HG03457 (cell line): ENCODE data around the gene WDR3.

Source experiments
- ATAC-seq: cut with Tn5 transposase; IDR thresholded peaks from one replicate; pipeline ENCODE4 v1.9.1; 2021; ENCODE audit warnings: moderate number of reproducible peaks; ENCODE audit not compliant: unreplicated experiment

The WDR3 gene

DNA sequence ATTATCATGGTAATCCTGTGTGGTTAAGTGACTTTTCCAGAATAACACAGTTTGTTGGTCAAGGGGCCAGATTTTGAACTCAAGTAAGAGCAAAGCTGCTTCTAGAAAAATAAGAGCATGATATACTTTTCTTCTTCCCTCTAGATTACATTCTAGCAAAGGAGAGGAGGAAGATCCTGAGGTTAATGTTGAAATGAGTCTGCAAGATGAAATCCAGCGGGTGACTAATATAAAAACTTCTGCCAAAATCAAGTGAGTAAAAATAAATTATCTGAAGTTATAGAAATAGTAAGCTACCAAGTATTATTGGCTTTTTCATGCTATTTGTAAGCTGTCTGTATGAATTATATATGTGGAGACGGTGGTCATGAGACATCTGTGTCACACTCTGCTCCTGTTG lies 12.8 kb downstream of the WDR3 start:
- no peak for ATAC-seq

DNA sequence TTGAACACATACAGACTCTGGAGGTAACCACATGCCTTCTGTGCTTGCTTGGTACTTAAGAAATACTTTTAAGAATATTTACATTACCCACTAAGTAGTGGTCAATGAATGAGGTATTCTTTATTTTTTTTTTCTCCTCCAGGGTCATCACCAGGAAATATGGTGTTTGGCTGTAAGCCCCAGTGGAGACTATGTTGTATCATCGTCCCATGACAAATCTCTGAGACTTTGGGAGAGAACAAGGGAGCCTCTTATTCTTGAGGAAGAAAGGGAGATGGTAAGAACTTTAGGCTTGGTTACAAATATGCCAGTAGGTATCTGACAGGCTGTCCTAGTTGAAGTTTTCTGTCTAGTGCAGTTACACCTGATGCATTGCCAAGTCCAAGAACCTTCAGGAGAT lies 22.8 kb downstream of the WDR3 start:
- ATAC-seq = no peak

DNA sequence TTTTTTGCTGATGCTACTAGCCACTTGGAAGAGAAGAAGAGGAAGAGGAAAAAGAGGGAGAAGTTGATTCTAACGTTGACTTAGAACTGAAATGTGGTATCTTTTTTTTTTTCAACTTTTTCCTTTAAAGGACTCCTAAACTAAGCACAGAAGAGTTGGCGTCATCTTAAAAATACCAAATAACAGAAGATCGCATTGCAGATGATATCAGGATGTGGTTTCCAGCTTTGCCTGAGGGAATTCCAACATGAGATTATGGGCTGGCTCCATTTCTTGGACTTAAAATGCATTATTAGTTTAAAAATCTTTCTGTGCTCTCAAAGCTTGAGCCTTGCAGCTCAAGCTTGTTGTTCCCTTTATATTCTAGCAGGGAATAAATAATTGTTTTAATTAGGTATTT lies 29.8 kb downstream of the WDR3 start:
- no peak for ATAC-seq

DNA sequence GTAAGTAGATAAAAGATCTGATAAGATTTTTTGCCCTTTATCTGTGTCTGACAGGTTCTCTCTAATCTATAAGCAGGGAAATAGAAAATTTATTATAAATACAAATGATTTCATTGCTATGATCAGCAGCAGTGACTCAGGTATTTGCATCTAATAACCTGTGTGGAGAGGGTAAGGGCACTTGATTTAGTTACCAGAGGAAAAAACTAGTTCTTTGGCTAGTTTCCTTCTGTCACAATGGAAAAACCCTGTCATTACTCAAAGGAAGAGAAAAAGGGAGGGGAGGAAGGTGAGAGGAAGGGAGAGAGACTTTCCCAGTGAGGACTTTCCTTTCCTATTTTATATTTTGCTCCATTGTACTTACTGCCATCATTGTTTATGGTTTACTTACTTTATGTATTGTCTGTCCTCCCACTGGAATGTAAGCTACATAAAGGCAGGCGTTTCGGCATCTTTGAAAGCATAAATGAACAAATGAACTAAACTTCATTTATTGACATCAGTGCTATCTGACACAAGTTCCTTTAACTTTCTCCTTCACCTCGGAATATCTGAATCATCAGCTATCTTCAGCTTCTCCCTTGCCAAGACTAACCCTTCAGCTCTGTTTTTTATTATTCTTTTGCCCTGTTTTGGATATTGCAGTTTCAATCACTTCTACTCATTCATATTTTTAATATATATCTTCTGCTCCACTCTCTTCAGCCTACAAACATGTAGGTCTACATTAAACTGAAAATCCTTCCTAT lies 34.9 kb downstream of the WDR3 start:
- no peak for ATAC-seq

DNA sequence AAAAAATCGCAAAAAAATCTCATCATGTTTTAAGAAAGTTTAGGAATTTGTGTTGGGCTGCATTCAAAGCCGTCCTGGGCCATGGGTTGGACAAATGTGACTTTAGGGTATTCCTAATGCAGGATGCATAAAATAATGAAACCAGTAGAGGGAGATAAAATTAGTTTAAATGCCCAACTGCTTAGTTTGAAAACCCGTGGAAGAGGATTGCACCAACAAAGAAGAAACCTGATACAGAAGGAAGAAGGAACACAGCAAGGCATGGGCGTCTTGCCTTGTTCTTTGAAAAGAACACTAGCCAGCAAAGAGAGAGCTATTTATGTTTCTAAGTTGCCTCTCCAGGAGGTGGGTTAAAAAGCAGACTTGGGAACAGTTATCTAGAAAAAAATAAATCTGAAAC lies 37.9 kb downstream of the WDR3 start:
- ATAC-seq = no peak

DNA sequence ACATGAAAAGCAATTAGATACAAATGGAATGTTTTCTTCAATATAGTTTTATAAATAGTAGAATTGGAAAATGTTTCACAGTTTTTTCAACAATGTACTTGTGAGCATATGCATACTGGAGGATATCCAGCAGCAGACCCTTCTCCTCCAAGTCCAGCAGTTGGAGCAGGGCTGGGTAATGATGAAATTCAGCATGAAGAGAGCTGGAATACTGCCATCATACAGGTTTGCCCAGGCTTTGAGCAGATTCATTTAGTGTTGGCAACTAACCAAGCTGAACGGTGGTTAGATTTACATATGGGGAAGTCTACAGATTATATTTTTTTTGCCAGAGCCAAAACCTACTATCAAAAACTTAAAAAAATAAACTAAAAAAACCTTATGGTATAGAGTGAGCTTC lies 38.3 kb downstream of the WDR3 start:
- no peak for ATAC-seq

DNA sequence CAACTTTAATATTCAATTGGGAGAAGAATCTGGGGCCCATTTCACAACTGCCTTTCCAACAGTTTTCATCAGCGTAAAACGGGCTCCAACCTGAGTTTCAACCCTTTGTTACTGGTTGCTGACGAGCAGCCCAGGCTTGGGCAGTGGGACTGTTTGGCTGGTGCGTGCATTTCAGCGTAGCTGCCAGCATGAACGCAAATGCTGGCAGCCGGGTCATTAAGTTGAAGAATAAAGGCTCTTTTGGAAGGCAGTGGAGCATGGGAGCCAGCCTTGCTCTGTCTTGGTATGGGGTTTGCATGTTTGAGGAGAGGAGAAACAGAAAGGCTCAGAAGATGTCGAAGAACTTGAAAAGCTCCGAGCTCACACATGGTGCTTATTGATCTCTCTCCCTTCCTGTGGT lies 40.7 kb downstream of the WDR3 start:
- no peak for ATAC-seq

DNA sequence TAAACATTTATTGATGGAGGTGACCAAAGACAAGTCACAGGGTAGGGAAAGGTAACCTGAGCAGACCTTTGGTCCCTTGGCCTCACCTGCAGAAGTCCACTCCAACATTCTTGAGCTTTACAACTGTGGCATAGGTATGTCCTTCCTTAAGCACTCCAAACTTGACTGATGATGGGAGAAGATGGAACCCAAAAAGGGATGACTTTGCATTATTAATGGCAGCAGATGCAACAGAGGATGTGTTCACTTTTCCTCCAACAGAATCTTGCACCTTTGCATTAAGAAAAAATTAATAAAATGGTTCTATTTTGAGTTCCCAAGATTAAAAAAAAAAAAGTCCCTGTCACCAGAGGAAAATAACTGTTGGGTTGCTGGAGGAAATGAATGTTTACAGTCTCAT lies 42.2 kb downstream of the WDR3 start:
- ATAC-seq = no peak

DNA sequence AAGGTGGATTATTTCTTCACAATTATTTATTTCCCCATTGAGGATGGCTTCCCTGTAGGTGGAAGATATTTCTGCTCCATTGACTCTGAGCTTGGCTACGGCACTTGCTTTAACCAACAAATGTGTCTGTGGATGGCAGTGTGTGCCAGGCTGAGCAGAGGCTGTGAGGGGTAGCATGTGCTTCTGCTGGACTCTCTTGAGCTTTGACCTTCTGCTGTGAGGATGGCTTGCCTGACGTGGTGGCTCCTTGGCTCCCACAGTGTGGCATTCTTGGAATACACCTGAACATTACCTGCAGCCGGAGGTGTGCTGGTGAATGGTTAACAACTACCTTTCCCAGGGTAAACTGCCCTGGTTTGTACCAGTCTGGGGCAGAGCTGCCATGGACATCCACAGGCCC lies 46.8 kb downstream of the WDR3 start:
- ATAC-seq = no peak

DNA sequence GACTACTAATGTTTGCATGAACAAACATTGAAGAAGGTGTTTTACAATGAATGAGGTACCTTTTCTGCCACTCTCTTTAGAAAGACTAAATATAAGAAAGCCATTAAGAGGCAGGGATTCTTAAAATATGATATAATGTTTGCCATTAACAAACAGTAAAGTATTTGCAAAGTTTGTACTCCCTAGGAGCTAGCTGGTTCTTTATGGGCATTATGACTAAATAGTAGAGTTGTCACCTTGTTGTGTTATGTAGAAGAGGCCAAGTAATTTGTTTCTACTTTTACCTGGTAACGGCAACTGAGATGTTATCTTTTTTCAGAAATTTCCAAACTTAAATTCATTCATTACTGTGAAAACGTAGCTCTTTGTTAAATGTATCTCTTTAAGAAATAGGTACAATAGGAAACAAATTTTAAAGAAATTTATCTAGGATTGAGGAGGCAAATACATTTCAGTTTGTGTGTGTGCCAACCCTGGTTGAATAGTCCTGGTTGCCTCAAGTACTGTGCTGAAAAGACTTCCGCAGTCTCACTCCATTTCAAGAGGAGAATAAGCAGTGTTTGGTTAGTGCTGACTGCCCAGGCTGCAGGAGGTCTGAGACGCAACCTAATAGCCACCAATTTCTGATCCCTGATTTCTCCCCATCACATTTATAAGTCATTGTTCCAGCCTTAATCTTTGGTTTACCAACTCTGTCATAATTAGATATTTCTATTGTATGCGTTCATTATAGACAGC lies 52.1 kb downstream of the WDR3 start:
- no peak for ATAC-seq

DNA sequence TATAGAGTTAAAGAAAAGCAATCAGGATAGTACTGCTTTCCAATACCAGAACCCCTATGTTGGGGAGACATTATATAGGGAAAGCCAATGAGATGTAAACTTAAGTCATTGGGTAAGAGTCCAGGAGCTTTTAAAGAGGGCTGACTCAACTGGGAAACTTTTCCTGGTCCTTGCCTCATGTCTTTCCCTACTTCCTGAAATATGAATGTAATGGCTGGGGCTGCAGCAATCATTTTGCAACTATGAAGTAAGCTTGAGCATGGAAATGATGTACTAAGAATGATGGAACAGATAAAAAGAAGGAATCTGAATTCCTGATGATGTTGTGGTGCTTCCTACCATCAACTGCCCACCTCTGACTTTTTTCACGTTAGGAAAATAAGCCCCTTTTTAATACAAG lies 55.7 kb downstream of the WDR3 start:
- no peak for ATAC-seq

DNA sequence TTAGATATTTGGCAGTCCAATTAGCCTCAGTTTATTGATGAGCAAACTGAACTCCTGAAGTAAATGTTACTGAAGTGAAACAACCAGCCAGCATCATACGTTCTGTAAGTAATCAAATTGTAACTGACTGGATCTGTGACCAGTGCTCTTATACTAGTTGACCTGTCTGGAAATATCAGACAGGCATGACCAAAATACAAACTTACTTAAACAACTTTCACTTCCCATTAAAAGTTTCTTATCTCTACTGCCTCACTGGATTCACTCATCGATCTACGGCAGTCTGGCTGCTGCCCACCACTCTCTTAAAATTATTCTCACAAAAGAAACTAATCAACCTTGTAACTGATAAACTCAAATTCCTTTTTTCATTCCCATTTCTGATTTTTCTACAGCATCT lies 56.4 kb downstream of the WDR3 start:
- no peak for ATAC-seq

DNA sequence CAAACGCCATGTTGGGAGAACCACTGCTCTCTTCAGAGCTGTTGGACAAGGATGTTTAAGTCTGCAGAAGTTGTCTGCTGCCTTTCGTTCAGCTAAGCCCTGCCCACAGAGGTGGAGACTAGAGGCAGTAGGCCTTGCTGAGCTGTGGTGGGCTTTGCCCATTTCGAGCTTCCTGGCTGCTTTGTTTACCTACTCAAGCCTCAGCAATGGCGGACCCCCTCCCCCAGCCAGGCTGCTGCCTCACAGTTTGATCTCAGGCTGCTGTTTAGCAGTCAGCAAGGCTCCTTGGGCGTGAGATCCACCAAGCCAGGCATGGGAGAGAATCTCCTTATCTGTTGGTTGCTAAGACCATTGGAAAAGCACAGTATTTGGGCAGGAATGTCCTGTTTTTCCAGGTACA lies 74.8 kb downstream of the WDR3 start:
- no peak for ATAC-seq

DNA sequence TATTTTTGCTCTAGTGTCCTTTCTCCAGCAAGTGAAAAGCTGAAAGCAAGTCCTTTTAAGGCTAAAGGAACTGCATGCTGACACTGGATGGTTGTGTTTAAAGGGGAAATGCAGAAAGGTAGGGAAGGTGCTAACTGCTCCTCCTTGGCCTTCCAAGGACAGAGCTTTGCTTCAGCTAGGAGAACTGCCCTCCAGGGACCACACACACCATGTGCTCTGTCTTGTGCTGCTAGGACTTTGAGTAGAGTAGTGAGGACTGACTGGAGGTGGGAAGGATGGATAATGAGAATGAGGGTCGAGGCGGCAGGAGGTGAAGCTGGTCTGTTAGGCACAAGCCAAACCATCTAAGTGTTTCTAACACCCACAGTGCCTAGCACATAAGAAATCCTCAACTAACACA lies 77.9 kb downstream of the WDR3 start:
- ATAC-seq = no peak

DNA sequence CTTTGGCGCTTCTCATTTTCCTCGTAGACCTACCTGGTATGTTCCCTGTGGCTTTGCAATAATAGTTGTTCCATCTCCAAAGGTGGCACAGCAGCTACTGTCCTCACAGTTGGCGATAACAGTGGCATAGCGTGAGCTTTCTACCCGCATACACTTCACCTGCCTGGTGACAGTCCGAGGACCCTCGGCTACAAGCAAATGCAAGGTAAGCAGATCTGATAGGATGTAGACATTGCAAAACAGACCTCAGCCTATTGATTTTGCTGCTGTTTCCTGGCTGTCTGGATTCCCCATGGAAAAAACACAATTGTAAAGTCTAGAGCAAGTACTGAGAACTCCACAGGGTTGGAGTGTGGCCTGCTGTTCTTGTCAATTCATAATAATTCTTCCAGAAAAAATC lies 78.5 kb downstream of the WDR3 start:
- ATAC-seq = no peak

DNA sequence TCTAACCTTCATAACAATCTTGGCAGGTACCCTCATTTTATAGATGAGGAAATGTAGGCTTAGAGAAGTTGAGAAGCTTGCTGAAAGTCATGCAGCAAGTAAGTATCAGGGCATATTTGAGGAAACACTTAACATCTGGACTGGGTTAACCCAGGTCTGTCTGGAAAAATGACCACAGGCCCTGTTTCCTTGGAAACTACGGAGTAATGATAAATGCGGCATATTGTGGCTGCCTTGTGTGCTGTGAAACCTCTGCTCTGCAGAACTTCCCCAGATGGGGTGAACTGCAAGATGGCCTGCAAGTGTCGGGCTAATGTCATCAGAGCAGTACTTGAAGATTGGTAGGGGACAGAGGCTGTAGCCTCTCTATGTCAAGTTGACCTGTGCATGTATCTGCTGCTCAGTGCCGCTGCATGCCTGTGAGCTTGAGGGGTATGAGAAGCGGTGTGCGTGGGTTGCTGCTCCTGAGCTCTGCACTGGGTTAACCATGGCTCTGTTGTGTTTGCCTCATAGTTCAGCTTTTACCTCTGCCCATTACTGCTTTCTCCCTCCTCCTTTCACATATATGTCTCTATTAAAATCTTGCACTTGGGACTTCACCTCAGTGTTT lies 83.1 kb downstream of the WDR3 start:
- no peak for ATAC-seq

DNA sequence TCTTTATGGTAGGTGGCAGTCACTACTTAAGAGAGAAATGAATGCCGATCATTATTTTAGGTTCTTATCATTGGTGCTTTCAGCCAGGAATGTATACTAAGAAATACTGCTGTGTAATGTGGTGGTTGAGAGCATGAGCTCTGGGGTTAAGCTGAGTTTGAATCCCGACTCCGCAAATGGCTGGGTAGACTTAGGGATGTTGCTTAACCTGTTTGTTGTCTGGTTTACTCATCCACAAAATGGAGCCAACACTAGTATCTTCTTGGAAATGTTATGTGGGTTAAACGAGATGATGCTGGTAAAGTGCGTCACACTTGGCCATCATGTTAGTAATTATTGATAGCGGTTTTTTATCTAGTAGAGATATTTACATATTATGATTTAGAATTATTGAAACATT lies 83.8 kb downstream of the WDR3 start:
- no peak for ATAC-seq

DNA sequence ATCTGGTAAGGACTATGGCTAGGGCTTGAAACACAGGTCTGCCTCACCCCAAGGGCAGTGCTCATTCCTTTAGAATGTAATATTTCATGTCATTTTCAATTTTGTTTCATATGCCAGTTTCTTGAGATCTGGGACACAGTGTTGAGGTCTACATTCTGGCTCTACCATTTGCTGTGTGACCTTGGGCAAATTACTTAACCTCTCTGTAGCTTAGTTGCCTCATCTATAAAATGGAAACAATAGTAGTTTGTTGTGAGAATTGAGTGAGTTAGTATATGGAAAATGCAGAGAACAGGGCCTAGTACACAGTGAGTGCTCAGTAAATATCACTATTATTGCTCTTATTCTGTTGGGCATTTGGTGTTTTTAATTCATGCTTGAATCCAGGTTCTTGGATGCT lies 84.4 kb downstream of the WDR3 start:
- ATAC-seq = no peak
